Endothelial cell of umbilical vein (primary cell): ENCODE measurements around the gene RBKS. TPM values are rescaled to one million over a fixed set of nuclear protein-coding genes. Genes with fewer than 3 reads are reported as not detected.
A peak's percentile ranks its signal among the peaks of the same experiment; 100 is the strongest.

Experiments
- BruUV-seq: library from RNA; stranded (reverse); fragments of 400-500 nt; replicated peaks from 2 replicates; lab custom pipeline; 2021; lab: Mats Ljungman, UMichigan
- CTCF ChIA-PET: fragments of 300-600, 350-600 bp; sonication (Branson Sonifier 250); formaldehyde crosslinking; loops from one replicate; lab custom pipeline; 2021; ENCODE audit warnings: antibody characterized with exemption, inconsistent platforms; lab: Charles Lee
- POLR2A ChIA-PET: fragments of 300-600, 350-600 bp; sonication (Branson Sonifier 250); formaldehyde crosslinking; loops from one replicate; lab custom pipeline; 2021; ENCODE audit warnings: antibody characterized with exemption, inconsistent platforms; lab: Charles Lee
- DNase-seq: peaks from one replicate; pipeline ENCODE4 v3.0.0-alpha.2; 2011; ENCODE audit warnings: low read depth, low spot score
- FAIRE-seq: peaks from 2 replicates; lab custom pipeline; 2011; peaks lifted over from hg19 to GRCh38; lab: Jason Lieb, UNC
- H2AFZ ChIP-seq: 2 replicates; pipeline ENCODE4 v1.6.0; 2012; ENCODE audit warnings: low read depth, low read length, control low read depth, inconsistent platforms
- H3K27ac ChIP-seq: 2 replicates; pipeline ENCODE4 v1.5.1; 2011; ENCODE audit warnings: low read depth, mild to moderate bottlenecking, control low read depth, low read length, moderate library complexity; ENCODE audit not compliant: insufficient read depth
- H3K27me3 ChIP-seq, 2 experiments: 2 replicates each; pipeline versions ENCODE4 v1.6.0 to v1.6.1; 2011; ENCODE audit warnings: low read length in 2 of 2, mixed read lengths in 1 of 2; ENCODE audit not compliant: control insufficient read depth in 2 of 2, insufficient read depth in 2 of 2
- H3K36me3 ChIP-seq, 2 experiments: 2 replicates in 1 of 2; 3 replicates in 1 of 2; pipeline ENCODE4 v1.5.1; 2011; ENCODE audit warnings: low read length in 2 of 2, mild to moderate bottlenecking in 1 of 2, moderate library complexity in 1 of 2; ENCODE audit not compliant: control insufficient read depth in 2 of 2, insufficient read depth in 2 of 2; ENCODE audit errors: extremely low read depth in 1 of 2
- H3K4me1 ChIP-seq: 3 replicates; pipeline ENCODE4 v1.5.1; 2011; ENCODE audit warnings: mild to moderate bottlenecking, low read length; ENCODE audit not compliant: control insufficient read depth, insufficient read depth; ENCODE audit errors: extremely low read depth
- H3K4me2 ChIP-seq: 2 replicates; pipeline ENCODE4 v1.6.1; 2011; ENCODE audit warnings: low read length, control low read depth, mixed read lengths; ENCODE audit not compliant: insufficient read depth
- H3K4me3 ChIP-seq, 3 experiments: fragments of 200-600 bp in 1 of 3; sonication (generic), shearing (Covaris generic) in 1 of 3; replicated peaks in 1 of 3; 2 replicates each; pipeline ENCODE4 v1.5.1; 2011 to 2016; ENCODE audit warnings: control low read depth in 3 of 3, low read length in 3 of 3, mild to moderate bottlenecking in 2 of 3, inconsistent platforms in 1 of 3, low read depth in 1 of 3, moderate library complexity in 1 of 3; ENCODE audit not compliant: insufficient read depth in 1 of 3
- H3K79me2 ChIP-seq: 2 replicates; pipeline ENCODE4 v1.6.0; 2012; ENCODE audit warnings: low read length, inconsistent platforms; ENCODE audit not compliant: control insufficient read depth, insufficient read depth
- H3K9ac ChIP-seq: replicated peaks from 2 replicates; pipeline ENCODE3; 2011; ENCODE audit warnings: low read length, control low read depth; ENCODE audit not compliant: insufficient read depth; ENCODE audit errors: extremely low read depth
- H3K9me1 ChIP-seq: replicated peaks from 3 replicates; pipeline ENCODE4 v1.6.0; 2011; ENCODE audit warnings: mild to moderate bottlenecking, low read length; ENCODE audit not compliant: control insufficient read depth, insufficient read depth; ENCODE audit errors: extremely low read depth
- H3K9me3 ChIP-seq: replicated peaks from 2 replicates; pipeline ENCODE4 v1.5.1; 2012; ENCODE audit warnings: low read length, inconsistent platforms; ENCODE audit not compliant: control insufficient read depth, insufficient read depth
- H4K20me1 ChIP-seq: replicated peaks from 2 replicates; pipeline ENCODE3; 2011; ENCODE audit warnings: mild to moderate bottlenecking, low read length; ENCODE audit not compliant: control insufficient read depth, insufficient read depth; ENCODE audit errors: extremely low read depth
- EZH2 ChIP-seq: IDR thresholded peaks from 2 replicates; pipeline ENCODE4 v1.6.1; 2012; ENCODE audit warnings: borderline replicate concordance, low read depth, mild to moderate bottlenecking, moderate library complexity, low read length, inconsistent platforms; ENCODE audit not compliant: severe bottlenecking
- FOS ChIP-seq: IDR thresholded peaks from 2 replicates; pipeline ENCODE4 v1.6.1; 2011; ENCODE audit warnings: mild to moderate bottlenecking, low read length, moderate library complexity, borderline replicate concordance; ENCODE audit not compliant: insufficient read depth
- GATA2 ChIP-seq: IDR thresholded peaks from 2 replicates; pipeline ENCODE4 v1.7.0; 2011; ENCODE audit warnings: low read depth, mild to moderate bottlenecking, moderate library complexity, mixed read lengths, low read length; ENCODE audit not compliant: insufficient read length, insufficient read depth
- JUN ChIP-seq: IDR thresholded peaks from 2 replicates; pipeline ENCODE4 v1.6.1; 2011; ENCODE audit warnings: borderline replicate concordance, low read depth; ENCODE audit not compliant: insufficient read length, insufficient read depth
- MYC ChIP-seq: IDR thresholded peaks from one replicate; pipeline ENCODE4 v1.6.1; 2011; ENCODE audit warnings: mild to moderate bottlenecking, low read depth, low read length
- POLR2A ChIP-seq: IDR thresholded peaks from 2 replicates; pipeline ENCODE4 v1.6.1; 2012; ENCODE audit warnings: low read depth, mild to moderate bottlenecking, control low read depth, low read length
- POLR2AphosphoS5 ChIP-seq: IDR thresholded peaks from 2 replicates; pipeline ENCODE4 v1.6.1; 2012; ENCODE audit warnings: low read depth, mild to moderate bottlenecking, control low read depth, low read length, moderate library complexity; ENCODE audit not compliant: insufficient read depth
- dilution Hi-C: fragments of 300-500 bp; cut with MboI; formaldehyde crosslinking; loops from one replicate; pipeline ENCODE4 v1.15.0; 2019; ENCODE audit warnings: low sequenced_read_pairs; ENCODE audit not compliant: extremely low pct_ligation_motif_present
- intact Hi-C: fragments of 100-400 bp; cut with micrococcal nuclease; formaldehyde crosslinking; loops from one replicate; pipeline ENCODE4 v1.10.0; 2022
- polyA plus RNA-seq, 4 experiments: library from polyadenylated mRNA; depleted of rRNA in 3 of 4; stranded (reverse) in 3 of 4; unstranded in 1 of 4; fragments of >200 nt; gene quantifications; 2 replicates each; pipeline versions ENCODE4 v1.2.1 to v1.2.3, GENCODE V29; 2011 to 2012; ENCODE audit warnings: missing spikeins in 1 of 4
- total RNA-seq: library from RNA; stranded (reverse); gene quantifications from 2 replicates; pipeline ENCODE4 v1.2.3, GENCODE V29; 2021
- TF ChIP-seq, protein P1 (sequence below): IDR thresholded peaks from 2 replicates; pipeline ENCODE4 v1.6.1; 2011; ENCODE audit not compliant: insufficient read depth, insufficient read length
- TF ChIP-seq, protein P2 (sequence below), 2 donors: IDR thresholded peaks; 1 replicate in 1 of 2; 2 replicates in 1 of 2; pipeline ENCODE4 v1.5.1; 2011; ENCODE audit warnings: low read length in 2 of 2, mild to moderate bottlenecking in 2 of 2, moderate library complexity in 2 of 2, control low read depth in 1 of 2, inconsistent platforms in 1 of 2, low read depth in 1 of 2; ENCODE audit not compliant: insufficient read depth in 1 of 2; ENCODE audit errors: extremely low read depth in 1 of 2

RBKS gene
- total and polyA plus RNA-seq, 2 donors (not counting 3 experiments of a cell fraction or from before 2014, with no cell fraction given): 0.64 to 1.8 TPM

DNA sequence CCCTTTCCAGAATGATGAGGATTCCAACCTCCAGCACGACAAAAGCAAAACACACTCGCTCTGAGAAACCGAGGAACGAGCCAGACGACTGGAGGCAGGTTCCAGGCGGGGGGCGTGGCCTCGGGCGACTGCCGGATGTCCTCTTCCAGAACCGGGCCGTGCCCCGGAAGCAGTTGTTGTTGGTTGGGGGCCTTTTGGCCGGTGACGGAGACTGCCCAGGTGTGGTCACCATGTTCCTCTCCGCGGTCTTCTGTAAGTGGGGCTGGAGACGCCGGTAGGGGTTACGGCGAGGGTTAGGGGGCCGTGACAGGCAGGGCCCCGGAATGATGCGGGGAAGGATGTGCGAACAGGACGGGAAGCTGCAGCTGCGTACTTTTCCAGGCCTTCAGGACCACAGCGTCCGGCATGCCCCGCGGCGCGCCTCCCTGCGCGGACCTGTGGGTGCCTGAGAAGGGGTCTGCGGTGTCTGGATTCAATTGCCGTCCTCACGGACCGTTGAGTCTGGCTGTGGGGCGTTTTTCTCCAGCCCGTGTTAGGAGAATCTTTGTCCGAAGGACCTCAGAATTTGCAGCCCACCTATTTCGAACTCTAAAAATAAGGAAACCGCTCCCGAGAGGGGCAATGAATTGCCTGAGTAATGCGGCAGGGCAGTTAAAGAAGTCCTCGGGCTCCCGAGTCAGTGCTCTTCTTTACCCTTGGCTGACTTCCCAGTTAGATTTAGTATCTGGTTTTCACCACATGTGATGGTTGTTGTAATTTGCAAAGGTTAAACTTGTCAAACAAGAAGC, 118.4 kb downstream of the RBKS start, which contains the start of gene MRPL33:
Gene MRPL33, plus strand, starts transcription at position 172 of the 788 bp plus-strand sequence. Its CDS starts 59 bp downstream, at position 231.
- Histone ChIP-seq H3K9me3 (no peaks in the 10 kb centered on the region), H4K20me1 (no peaks in the 10 kb centered on the region), H3K36me3 (peaks cover 0 to 3% of the 10 kb centered on the region in 2 experiments), H3K4me2 (peak within 1 kb of the TSS; percentile 98), H3K9me1 (no peaks in the 10 kb centered on the region), H3K27ac (peak within 1 kb of the TSS; percentile 90), H3K27me3 (no peaks in the 10 kb centered on the region), H3K9ac (peak within 1 kb of the TSS; percentile 97), H3K79me2 (peaks cover 47% of the 10 kb centered on the region), H3K4me3 (peak within 1 kb of the TSS; percentile 91 to 95 (median 95)), H2AFZ (peak within 1 kb of the TSS; percentile 81), H3K4me1 (peaks cover 25% of the 10 kb centered on the region)
- ChIA-PET POLR2A (no interaction called here), CTCF (interaction anchor here (1.0 to 1.9 kb wide), 5 partner anchors 21 to 681 kb away, joined by 3 to 10 read pairs (median 4); no protein-coding TSS in a partner anchor)
- DNase-seq (peak; percentile 93), FAIRE-seq (peak; percentile 85)
- TSS peak; percentile 57 for BruUV-seq
- intact Hi-C loops: loop anchor here (1.0 to 10.0 kb wide), 4 partner anchors 119 to 621 kb away; partner anchors contain the start of genes BABAM2, FOSL2 and RBKS
- dilution Hi-C loops: no loop called here
- TF ChIP-seq EZH2 (no peak), GATA2 (no peak), MYC (no peak), JUN (no peak), FOS (no peak), POLR2AphosphoS5 (peak; percentile 90), POLR2A (peak; percentile 90)
- TF ChIP-seq, protein P1, sequence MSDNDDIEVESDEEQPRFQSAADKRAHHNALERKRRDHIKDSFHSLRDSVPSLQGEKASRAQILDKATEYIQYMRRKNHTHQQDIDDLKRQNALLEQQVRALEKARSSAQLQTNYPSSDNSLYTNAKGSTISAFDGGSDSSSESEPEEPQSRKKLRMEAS: no peak
- TF ChIP-seq, protein P2, sequence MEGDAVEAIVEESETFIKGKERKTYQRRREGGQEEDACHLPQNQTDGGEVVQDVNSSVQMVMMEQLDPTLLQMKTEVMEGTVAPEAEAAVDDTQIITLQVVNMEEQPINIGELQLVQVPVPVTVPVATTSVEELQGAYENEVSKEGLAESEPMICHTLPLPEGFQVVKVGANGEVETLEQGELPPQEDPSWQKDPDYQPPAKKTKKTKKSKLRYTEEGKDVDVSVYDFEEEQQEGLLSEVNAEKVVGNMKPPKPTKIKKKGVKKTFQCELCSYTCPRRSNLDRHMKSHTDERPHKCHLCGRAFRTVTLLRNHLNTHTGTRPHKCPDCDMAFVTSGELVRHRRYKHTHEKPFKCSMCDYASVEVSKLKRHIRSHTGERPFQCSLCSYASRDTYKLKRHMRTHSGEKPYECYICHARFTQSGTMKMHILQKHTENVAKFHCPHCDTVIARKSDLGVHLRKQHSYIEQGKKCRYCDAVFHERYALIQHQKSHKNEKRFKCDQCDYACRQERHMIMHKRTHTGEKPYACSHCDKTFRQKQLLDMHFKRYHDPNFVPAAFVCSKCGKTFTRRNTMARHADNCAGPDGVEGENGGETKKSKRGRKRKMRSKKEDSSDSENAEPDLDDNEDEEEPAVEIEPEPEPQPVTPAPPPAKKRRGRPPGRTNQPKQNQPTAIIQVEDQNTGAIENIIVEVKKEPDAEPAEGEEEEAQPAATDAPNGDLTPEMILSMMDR (IDR thresholded peaks at IDR 0.05; ENCODE audit: extremely low read depth in 1 of 2, insufficient read depth in 1 of 2, low read depth in 1 of 2, low read length in 2 of 2): no peak
